ENCODE measurements around the gene MS4A12. TPM values are rescaled to one million over a fixed set of nuclear protein-coding genes. Genes with fewer than 3 reads are reported as not detected.
"Not testable (repeated sequence)": the region's sequence is repeated elsewhere in the genome, so short reads cannot be mapped to it uniquely, and the experiment has no call there.

MS4A12 gene
- total and polyA plus RNA-seq, 5 experiments from 2014 or later: not detected

DNA sequence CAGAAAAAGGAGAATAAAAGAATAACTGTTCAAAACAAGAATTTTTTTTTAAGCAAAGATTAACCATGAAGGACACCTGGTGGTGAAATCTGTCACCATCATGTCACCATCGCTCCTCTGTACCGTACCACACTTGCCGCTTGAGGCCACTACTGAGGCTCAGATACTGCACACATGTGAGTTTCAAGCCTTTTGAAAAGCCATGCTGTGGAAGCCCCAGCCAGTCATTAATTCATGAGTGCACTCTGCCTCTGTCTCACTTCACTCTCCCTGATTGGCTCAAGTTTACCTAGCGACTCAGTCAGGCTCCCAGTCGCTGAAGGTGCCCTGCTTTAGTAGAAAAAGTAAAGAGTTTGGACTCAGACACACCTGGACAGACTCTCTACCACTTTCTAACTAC lies 6.6 kb upstream of the MS4A12 start:
- Mint-ChIP-seq H3K27me3 (peaks cover 0 to 2% (median 2%) of the 10 kb centered on the region in 5 donors), H3K4me1 (peaks cover 0 to 30% (median 3%) of the 10 kb centered on the region in 4 donors), H3K36me3 (no peaks in the 10 kb centered on the region), H3K9me3 (no peaks in the 10 kb centered on the region), H3K4me3 (no peak overlapping the region), H3K27ac (no peak overlapping the region)
- POLR2A ChIA-PET: no interaction called here
- ATAC-seq (peak in 1 of 2 donors; percentile 42), DNase-seq (no peak)

DNA sequence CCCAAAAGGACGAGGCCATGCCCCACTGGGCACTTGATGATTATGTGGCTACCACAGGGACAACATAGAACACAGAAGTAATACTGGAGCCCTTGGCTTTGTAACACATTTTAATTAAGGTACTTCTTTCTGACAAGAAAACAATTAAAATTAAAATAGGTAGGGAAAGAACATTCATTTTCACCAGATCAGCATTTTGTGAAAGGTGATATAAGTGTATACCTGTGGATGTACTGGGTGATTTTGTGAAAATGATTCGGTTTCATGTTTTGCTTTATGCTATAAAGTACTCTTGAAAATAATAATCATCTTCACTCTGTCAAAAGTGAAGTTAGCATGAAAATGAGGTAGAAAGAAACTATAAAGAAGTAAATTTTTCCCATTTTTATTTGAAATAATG lies 876 bp downstream of the MS4A12 start:
- POLR2A ChIA-PET: no interaction called here
- Mint-ChIP-seq H3K4me3 (no peak overlapping the region), H3K36me3 (no peaks in the 10 kb centered on the region), H3K4me1 (peaks cover 0 to 9% (median 0%) of the 10 kb centered on the region in 4 donors), H3K27me3 (peaks cover 0 to 10% (median 8%) of the 10 kb centered on the region in 5 donors), H3K9me3 (no peaks in the 10 kb centered on the region), H3K27ac (no peak overlapping the region)
- DNase-seq (no peak), ATAC-seq (no peak)

DNA sequence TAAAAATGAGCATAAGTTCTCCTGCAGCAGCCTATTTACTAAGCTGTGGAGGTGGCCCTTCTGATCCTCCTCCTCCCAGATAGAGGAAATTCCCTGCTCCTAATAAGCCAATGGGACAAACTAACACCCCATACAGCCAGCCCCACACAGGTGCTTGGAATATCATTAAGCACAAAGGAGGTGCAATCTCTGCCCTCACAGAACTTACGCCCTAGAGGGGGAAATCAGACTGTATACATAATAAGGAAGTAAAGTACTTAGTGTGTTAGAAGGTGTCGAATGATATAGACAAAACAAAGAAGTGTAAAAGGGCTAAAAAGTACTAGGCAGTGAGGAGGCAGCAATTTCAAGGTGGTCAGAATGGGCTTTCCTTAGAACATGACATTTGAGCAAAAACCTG lies 5.8 kb downstream of the MS4A12 start:
- POLR2A ChIA-PET: no interaction called here
- H3K27me3 Mint-ChIP-seq: peaks cover 0 to 10% (median 0%) of the 10 kb centered on the region in 5 donors
- peak overlapping the region in 3 of 10 donors; percentile 32 to 58 (median 46) for H3K27ac Mint-ChIP-seq
- H3K36me3 Mint-ChIP-seq: no peaks in the 10 kb centered on the region
- H3K4me3 Mint-ChIP-seq: peak overlapping the region in 1 of 10 donors; percentile 16
- no peak for DNase-seq
- peaks cover 0 to 20% (median under 1%) of the 10 kb centered on the region in 4 donors for H3K4me1 Mint-ChIP-seq
- ATAC-seq: no peak
- no peaks in the 10 kb centered on the region for H3K9me3 Mint-ChIP-seq

- peak in 1 of 10 donors; percentile 19 for DNase-seq
Observed at GRCh38 chr11:60498853-60499252, 6.3 kb downstream of the MS4A12 start.

DNA sequence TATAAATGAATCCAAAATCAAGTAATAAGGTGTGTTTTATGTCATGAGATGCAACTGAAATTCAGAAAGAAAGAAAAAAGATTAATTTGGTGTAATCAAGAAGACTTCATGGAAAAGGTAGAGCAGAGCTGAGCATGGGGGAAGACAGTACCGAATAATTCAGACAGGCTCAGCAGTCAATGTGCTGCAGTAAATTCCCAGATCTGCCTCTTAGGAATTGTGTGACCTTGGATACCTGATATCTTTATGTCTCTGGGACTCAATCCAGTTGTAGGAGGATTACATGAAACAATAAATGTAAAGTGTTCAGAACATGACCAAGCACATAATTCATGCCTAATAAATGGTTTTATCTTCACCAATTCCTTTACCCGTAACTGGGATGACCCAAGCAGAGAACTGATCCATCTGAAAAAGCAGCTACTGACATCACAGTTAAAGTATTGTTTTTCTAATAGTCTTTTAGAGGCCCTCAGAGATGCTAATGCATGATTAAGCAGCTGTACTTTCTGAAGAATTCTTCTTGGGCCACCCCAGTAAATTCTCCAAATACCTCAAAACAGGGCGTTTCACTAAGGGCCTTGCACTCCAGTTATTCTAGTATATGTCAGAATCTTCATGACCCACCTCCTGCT lies 7.8 kb downstream of the MS4A12 start:
- DNase-seq (no peak), ATAC-seq (no peak)
- H3K27me3 Mint-ChIP-seq: peaks cover 0 to 6% (median 0%) of the 10 kb centered on the region in 5 donors
- no peaks in the 10 kb centered on the region for H3K9me3 Mint-ChIP-seq
- no peak overlapping the region for H3K4me3 Mint-ChIP-seq
- H3K4me1 Mint-ChIP-seq: peaks cover 4 to 29% (median 12%) of the 10 kb centered on the region in 4 donors
- no peaks in the 10 kb centered on the region for H3K36me3 Mint-ChIP-seq
- no peak overlapping the region for H3K27ac Mint-ChIP-seq
- POLR2A ChIA-PET: no interaction called here

More at GRCh38 chr11:60498853-60499252, 6.3 kb downstream of the MS4A12 start:
- POLR2A ChIA-PET: no interaction called here
- Mint-ChIP-seq H3K36me3 (no peaks in the 10 kb centered on the region), H3K27me3 (peaks cover 0 to 10% (median 0%) of the 10 kb centered on the region in 5 donors), H3K4me1 (peaks cover 0 to 20% (median 2%) of the 10 kb centered on the region in 4 donors), H3K4me3 (no peak overlapping the region), H3K27ac (peak overlapping the region in 2 of 10 donors; percentile 32 to 58), H3K9me3 (no peaks in the 10 kb centered on the region)
- ATAC-seq: peak in 1 of 2 donors; percentile 42

DNA sequence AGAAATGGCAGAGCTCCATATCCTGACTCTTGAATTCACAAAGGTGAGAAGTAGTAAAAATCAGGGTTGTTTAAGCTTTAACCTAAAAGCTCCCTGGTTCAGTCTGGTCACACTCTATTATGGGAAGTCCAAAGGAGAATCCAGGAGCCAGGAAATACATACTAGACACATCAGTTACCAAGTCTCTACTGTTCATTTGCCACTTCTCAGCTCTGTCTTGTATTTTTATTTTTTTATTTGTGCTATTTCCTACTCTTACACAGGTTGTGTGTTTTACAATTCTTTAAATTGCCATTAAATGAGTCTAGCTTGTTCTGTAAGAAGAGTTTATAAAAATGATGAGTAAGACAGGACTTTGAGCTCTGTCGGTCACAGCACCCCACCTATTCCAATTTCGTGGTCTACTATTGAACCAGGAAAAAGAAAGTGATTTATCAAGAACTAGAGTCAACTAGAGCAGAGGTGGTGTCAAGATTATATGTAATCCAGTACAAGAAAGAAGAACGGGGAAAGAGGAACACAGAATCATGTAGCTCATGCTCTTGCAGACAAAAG lies 9.7 kb downstream of the MS4A12 start:
- Mint-ChIP-seq H3K27ac (no peak overlapping the region), H3K4me3 (no peak overlapping the region), H3K27me3 (peaks cover 0 to 10% (median 0%) of the 10 kb centered on the region in 5 donors), H3K36me3 (no peaks in the 10 kb centered on the region), H3K9me3 (no peaks in the 10 kb centered on the region), H3K4me1 (peaks cover 4 to 28% (median 12%) of the 10 kb centered on the region in 4 donors)
- POLR2A ChIA-PET: no interaction called here
- ATAC-seq (no peak), DNase-seq (no peak)

GRCh38 chr11:60504219-60504905 lies 11.8 kb downstream of the MS4A12 start:
- DNase-seq: no peak
- Mint-ChIP-seq H3K36me3 (no peaks in the 10 kb centered on the region), H3K9me3 (peaks cover 0 to 15% (median 3%) of the 10 kb centered on the region in 9 donors), H3K27ac (peak overlapping the region in 1 of 10 donors; percentile 29), H3K27me3 (peaks cover 0 to 14% (median 5%) of the 10 kb centered on the region in 5 donors), H3K4me3 (no peak overlapping the region), H3K4me1 (peaks cover 4 to 14% (median 10%) of the 10 kb centered on the region in 4 donors)
- no peak for ATAC-seq
- POLR2A ChIA-PET: no interaction called here

DNA sequence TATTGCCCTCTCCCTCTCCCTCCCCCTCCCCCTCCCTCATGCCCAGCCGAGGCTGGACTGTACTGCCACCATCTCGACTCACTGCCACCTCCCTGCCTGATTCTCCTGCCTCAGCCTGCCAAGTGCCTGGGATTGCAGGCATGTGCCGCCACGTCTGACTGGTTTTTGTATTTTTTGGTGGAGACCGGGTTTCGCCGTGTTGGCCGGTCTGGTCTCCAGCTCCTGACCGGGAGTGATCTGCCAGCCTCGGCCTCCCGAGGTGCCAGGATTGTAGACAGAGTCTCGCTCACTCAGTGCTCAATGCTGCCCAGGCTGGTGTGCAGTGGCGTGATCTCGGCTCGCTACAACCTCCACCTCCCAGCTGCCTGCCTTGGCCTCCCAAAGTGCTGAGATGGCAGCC lies 17.0 kb downstream of the MS4A12 start:
- ATAC-seq, POLR2A ChIA-PET, H3K27ac Mint-ChIP-seq, H3K4me3 Mint-ChIP-seq, DNase-seq, H3K36me3 Mint-ChIP-seq, H3K4me1 Mint-ChIP-seq: not testable (repeated sequence)
- H3K9me3 Mint-ChIP-seq: peaks cover 0 to 23% (median 3%) of the 10 kb centered on the region in 9 donors
- peaks cover 0 to 12% (median 10%) of the 10 kb centered on the region in 5 donors for H3K27me3 Mint-ChIP-seq

DNA sequence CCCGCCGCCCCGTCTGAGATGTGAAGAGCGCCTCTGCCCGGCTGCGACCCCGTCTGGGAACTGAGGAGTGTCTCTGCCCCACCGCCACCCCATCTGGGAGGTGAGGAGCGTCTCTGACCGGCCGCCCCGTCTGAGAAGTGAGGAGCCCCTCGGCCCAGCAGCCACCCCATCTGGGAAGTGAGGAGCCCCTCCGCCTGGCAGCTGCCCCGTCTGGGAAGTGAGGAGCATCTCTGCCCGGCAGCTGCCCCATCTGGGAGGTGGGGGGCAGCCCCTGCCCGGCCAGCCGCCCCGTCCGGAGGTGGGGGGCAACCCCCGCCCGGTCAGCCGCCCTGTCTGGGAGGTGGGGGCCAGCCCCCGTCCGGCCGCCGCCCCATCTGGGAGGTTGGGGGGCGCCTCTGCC lies 17.6 kb downstream of the MS4A12 start:
- ATAC-seq, H3K4me1 Mint-ChIP-seq, H3K36me3 Mint-ChIP-seq, H3K27ac Mint-ChIP-seq, H3K4me3 Mint-ChIP-seq, DNase-seq, POLR2A ChIA-PET: not testable (repeated sequence)
- Mint-ChIP-seq H3K9me3 (peaks cover 0 to 23% (median 3%) of the 10 kb centered on the region in 9 donors), H3K27me3 (peaks cover 2 to 12% (median 11%) of the 10 kb centered on the region in 5 donors)

DNA sequence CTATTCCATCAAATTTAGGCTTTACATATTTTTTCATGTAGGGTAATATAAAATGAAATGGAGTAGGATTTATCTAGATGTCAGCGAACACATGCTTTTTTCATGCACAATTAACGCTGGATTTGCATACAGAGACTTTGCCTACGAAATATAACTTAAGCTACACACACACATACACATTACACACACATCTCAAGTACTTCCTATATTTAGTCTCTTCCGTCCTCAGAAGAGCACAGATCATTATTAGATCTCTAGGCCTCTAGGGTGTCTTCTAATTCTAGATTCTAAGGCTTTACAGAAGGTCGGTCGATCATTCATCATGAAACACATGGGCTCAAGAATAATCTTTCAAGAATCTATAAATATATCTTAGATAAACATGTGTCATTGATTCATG lies 18.8 kb downstream of the MS4A12 start:
- POLR2A ChIA-PET: no interaction called here
- no peaks in the 10 kb centered on the region for H3K4me1 Mint-ChIP-seq
- ATAC-seq (no peak), DNase-seq (no peak)
- H3K9me3 Mint-ChIP-seq: peaks cover 0 to 23% (median 3%) of the 10 kb centered on the region in 9 donors
- no peak overlapping the region for H3K4me3 Mint-ChIP-seq
- H3K27ac Mint-ChIP-seq: no peak overlapping the region
- H3K36me3 Mint-ChIP-seq: no peaks in the 10 kb centered on the region
- peaks cover 2 to 19% (median 14%) of the 10 kb centered on the region in 5 donors for H3K27me3 Mint-ChIP-seq

- Mint-ChIP-seq H3K9me3 (peaks cover 0 to 20% (median 2%) of the 10 kb centered on the region in 9 donors), H3K4me3 (no peak overlapping the region), H3K27ac (no peak overlapping the region), H3K36me3 (no peaks in the 10 kb centered on the region), H3K4me1 (no peaks in the 10 kb centered on the region), H3K27me3 (peaks cover 2 to 16% (median 11%) of the 10 kb centered on the region in 5 donors)
- POLR2A ChIA-PET: no interaction called here
- DNase-seq: no peak
- ATAC-seq: no peak
Observed at GRCh38 chr11:60512651-60513225, 20.2 kb downstream of the MS4A12 start.

- DNase-seq (no peak), ATAC-seq (no peak)
- H3K4me1 Mint-ChIP-seq: no peaks in the 10 kb centered on the region
- no peak overlapping the region for H3K4me3 Mint-ChIP-seq
- POLR2A ChIA-PET: no interaction called here
- no peak overlapping the region for H3K27ac Mint-ChIP-seq
- peaks cover 0 to 12% (median 3%) of the 10 kb centered on the region in 9 donors for H3K9me3 Mint-ChIP-seq
- no peaks in the 10 kb centered on the region for H3K36me3 Mint-ChIP-seq
- H3K27me3 Mint-ChIP-seq: peaks cover 2 to 17% (median 15%) of the 10 kb centered on the region in 5 donors
Observed at GRCh38 chr11:60513496-60514460, 21.2 kb downstream of the MS4A12 start.

Data from naive thymus-derived CD8-positive, alpha-beta T cell (primary cell).